GM21717 (cell line): ENCODE data around the gene MAP3K14.
"Not testable (repeated sequence)": the region's sequence is repeated elsewhere in the genome, so short reads cannot be mapped to it uniquely, and the experiment has no call there.

Source experiments
- ATAC-seq: cut with Tn5 transposase; IDR thresholded peaks from one replicate; pipeline ENCODE4 v1.9.1; 2021; ENCODE audit warnings: mild to moderate bottlenecking, moderate library complexity; ENCODE audit not compliant: unreplicated experiment

Gene MAP3K14

GRCh38 chr17:45261577-45262515 lies 55.0 kb downstream of the MAP3K14 start, which contains the start of gene SPATA32:
TSS of gene SPATA32 (minus strand) at chr17:45262094. CDS start at chr17:45262016, 78 bp downstream.
- no peak for ATAC-seq

- no peak for ATAC-seq
Measured at GRCh38 chr17:45260204-45260783, 56.5 kb downstream of the MAP3K14 start.

DNA sequence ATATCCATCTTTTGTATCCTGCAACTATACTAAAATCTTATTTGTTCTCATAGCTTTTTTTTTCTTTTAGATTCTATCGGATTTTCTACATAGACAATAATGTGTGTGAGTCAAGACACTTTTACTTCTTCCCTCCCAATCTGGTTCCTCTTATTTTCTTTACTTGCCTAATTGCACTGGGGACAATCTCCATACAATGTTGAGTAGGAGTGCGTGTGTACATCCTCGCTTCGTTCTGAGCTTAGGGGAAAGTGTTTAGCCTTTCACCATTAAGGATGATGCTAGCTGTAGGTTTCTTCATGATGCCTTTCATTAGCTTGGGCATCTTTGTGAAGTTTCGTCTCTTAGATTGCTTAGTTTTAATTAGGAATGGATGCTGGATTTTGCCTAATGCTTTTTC lies 57.8 kb downstream of the MAP3K14 start:
- no peak for ATAC-seq

DNA sequence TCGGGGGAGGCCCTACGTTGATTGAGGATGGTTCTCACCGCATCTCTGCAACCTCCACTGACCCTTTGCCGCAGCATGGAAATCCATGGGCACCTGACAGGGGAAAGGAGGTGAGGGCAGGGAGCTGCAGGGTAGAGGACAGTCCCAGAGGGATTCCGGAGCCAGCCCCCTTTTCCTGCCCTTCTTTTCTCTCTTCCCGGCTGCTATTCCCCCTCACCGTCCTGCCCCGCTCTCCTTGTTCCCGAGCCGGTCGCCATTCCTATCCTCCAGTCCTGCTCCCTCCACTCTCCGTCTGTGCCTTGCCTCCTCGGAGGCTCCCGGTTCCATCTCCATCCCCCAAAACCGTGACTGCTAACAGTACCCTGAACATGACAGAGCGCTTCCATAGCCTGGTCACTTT lies 59.7 kb downstream of the MAP3K14 start:
- ATAC-seq: no peak

GRCh38 chr17:45256114-45256966 lies 60.5 kb downstream of the MAP3K14 start:
- ATAC-seq: no peak

- ATAC-seq: no peak
Measured at GRCh38 chr17:45255358-45255757, 61.5 kb downstream of the MAP3K14 start.

GRCh38 chr17:45253879-45254278 lies 62.9 kb downstream of the MAP3K14 start:
- ATAC-seq: no peak

- ATAC-seq: not testable (repeated sequence)
Measured at GRCh38 chr17:45253237-45253636, 63.6 kb downstream of the MAP3K14 start.

DNA sequence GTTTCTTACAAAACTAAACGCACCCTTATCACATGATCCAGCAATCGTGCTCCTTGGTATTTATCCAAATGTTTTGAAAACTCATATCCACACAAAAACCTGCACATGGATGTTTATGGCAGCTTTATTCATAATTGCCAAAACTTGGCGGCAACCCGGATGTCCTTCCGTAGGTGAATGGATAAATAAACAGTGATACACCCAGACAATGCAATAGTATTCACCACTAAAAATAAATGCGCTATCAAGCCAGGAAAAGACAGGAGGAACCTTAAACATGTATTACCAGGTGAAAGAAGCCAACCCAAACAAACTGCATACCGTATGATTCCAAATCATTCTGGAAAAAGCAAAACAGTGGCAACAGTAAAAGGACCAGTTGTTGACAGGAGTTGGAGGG lies 64.9 kb downstream of the MAP3K14 start:
- ATAC-seq: no peak

GRCh38 chr17:45248132-45248957 lies 68.5 kb downstream of the MAP3K14 start:
- ATAC-seq: peak; percentile 45

- peak; percentile 64 for ATAC-seq
Measured at GRCh38 chr17:45247429-45248131, 69.2 kb downstream of the MAP3K14 start.

GRCh38 chr17:45246861-45247428 lies 69.9 kb downstream of the MAP3K14 start:
- ATAC-seq: peak; percentile 2

- ATAC-seq: no peak
Measured at GRCh38 chr17:45246338-45246737, 70.5 kb downstream of the MAP3K14 start.

DNA sequence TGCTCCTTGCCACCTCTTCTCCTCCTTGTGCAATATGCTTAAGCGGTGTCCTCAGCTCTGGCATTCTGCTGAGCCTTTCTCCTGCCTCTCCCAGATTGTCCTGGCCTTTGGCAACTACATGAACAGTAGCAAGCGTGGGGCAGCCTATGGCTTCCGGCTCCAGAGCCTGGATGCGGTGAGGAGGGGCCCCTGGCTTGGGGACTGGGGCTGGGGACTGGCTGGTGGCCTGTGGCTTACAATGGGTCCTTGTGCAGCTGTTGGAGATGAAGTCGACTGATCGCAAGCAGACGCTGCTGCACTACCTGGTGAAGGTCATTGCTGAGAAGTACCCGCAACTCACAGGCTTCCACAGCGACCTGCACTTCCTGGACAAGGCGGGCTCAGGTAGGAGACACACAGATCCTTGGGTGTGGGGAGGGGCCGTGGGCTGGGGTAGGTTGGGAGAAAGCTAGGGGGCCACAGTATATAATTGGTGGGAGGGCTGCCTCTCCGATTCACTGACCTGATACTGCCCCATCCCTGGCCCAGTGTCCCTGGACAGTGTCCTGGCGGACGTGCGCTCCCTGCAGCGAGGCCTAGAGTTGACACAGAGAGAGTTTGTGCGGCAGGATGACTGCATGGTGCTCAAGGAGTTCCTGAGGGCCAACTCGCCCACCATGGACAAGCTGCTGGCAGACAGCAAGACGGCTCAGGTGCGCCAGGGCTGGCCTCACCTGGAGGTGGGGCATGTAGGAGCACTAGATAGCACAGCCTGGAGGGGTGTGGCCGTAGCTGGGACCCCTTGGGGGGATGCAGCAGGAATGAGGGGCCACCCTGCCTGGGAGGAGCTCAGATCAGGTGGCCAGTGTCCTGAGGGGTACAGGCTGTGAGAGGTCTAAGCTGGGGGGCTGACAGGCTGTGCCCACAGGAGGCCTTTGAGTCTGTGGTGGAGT lies 71.8 kb downstream of the MAP3K14 start:
- ATAC-seq: no peak

DNA sequence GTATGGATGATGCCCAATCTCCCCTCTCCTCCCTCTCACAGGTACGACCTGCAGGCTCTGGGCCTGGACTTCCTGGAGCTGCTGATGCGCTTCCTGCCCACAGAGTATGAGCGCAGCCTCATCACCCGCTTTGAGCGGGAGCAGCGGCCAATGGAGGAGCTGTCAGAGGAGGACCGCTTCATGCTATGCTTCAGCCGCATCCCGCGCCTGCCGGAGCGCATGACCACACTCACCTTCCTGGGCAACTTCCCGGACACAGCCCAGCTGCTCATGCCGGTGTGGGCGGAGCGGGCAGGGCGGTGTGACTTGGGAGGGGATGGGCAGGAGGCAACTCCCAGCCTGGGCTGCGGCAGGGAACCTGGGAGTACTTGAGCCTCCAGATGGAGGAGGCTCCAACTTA lies 73.1 kb downstream of the MAP3K14 start:
- no peak for ATAC-seq

DNA sequence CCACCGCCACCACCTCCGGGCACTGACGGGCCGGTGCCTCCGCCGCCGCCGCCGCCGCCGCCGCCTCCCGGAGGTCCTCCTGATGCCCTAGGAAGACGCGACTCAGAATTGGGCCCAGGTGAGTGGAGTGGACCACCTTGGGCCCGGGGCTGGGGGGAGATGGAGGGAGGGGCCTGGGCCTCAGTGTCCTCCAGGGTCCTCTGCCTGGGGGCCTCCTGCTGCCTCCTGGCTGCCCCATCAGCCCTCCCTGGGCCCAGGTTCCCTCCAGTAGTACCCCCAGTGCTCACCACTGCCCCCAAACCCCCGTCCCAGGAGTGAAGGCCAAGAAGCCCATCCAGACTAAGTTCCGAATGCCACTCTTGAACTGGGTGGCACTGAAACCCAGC lies 74.8 kb downstream of the MAP3K14 start:
- no peak for ATAC-seq

DNA sequence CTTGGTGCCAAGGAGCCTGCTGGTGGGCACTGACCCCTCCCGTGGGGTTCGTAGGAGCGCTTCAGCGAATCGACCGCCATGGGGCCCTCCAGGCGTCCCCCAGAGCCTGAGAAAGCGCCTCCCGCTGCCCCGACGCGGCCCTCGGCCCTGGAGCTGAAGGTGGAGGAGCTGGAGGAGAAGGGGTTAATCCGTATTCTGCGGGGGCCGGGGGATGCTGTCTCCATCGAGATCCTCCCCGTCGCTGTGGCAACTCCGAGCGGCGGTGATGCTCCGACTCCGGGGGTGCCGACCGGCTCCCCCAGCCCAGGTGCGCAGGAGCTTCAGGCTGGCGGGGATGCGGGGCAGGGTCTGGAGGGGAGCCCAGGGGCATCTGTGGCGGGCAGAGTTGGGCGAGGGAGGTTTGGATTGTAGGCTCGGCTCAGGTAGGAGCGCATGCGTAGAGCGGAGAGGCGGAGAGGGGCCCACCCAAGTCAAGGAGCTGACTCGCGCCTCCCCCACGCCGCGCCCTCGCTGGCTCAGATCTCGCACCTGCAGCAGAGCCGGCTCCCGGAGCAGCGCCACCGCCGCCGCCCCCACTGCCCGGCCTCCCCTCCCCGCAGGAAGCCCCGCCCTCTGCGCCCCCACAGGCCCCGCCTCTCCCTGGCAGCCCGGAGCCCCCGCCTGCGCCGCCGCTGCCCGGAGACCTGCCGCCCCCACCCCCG lies 75.3 kb downstream of the MAP3K14 start:
- no peak for ATAC-seq

- ATAC-seq: no peak
Measured at GRCh38 chr17:45240905-45241327, 75.9 kb downstream of the MAP3K14 start.
